A549 (cell line): ENCODE results near the gene FAM120C.

Experiments used
- CHD2 ChIP-seq: fragments of 150-350 bp; IDR thresholded peaks from 2 replicates; pipeline ENCODE4 v1.6.1; 2014; ENCODE audit warnings: low read length; ENCODE audit not compliant: partially characterized antibody
- EHMT2 ChIP-seq: fragments of 200-600 bp; sonication (generic); IDR thresholded peaks from 2 replicates; pipeline ENCODE4 v1.6.1; 2016; ENCODE audit warnings: antibody characterized with exemption, low read depth, mild to moderate bottlenecking, moderate library complexity
- POLR2A ChIP-seq: IDR thresholded peaks from 2 replicates; pipeline ENCODE4 v1.6.1; 2012; ENCODE audit warnings: mild to moderate bottlenecking, low read length
- REST ChIP-seq: fragments of 200-600 bp; sonication (generic); IDR thresholded peaks from 2 replicates; pipeline ENCODE4 v1.6.1; 2016; ENCODE audit warnings: antibody characterized with exemption, mild to moderate bottlenecking, moderate library complexity
- USF2 ChIP-seq: fragments of 450-650 bp; IDR thresholded peaks from 2 replicates; pipeline ENCODE4 v1.6.1; 2014; ENCODE audit warnings: antibody characterized with exemption
- TF ChIP-seq, protein P1 (sequence below): IDR thresholded peaks from 2 replicates; pipeline ENCODE4 v1.6.1; 2012
- TF ChIP-seq, protein P2 (sequence below): fragments of >200 bp; sonication (Bioruptor Twin); formaldehyde crosslinking; IDR thresholded peaks from 3 replicates; pipeline ENCODE4 v1.5.1; 2016
- TF ChIP-seq, protein P3 (sequence below): fragments of 150-350 bp; IDR thresholded peaks from 2 replicates; pipeline ENCODE4 v1.6.1; 2014; ENCODE audit warnings: low read depth, mild to moderate bottlenecking, low read length

GRCh38 chrX:54089191-54089590, 93.9 kb downstream of the FAM120C start:
- TF ChIP-seq REST (no peak), CHD2 (no peak), POLR2A (no peak), USF2 (no peak), EHMT2 (no peak)
- TF ChIP-seq, protein P1, sequence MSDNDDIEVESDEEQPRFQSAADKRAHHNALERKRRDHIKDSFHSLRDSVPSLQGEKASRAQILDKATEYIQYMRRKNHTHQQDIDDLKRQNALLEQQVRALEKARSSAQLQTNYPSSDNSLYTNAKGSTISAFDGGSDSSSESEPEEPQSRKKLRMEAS = no peak
- TF ChIP-seq, protein P2, sequence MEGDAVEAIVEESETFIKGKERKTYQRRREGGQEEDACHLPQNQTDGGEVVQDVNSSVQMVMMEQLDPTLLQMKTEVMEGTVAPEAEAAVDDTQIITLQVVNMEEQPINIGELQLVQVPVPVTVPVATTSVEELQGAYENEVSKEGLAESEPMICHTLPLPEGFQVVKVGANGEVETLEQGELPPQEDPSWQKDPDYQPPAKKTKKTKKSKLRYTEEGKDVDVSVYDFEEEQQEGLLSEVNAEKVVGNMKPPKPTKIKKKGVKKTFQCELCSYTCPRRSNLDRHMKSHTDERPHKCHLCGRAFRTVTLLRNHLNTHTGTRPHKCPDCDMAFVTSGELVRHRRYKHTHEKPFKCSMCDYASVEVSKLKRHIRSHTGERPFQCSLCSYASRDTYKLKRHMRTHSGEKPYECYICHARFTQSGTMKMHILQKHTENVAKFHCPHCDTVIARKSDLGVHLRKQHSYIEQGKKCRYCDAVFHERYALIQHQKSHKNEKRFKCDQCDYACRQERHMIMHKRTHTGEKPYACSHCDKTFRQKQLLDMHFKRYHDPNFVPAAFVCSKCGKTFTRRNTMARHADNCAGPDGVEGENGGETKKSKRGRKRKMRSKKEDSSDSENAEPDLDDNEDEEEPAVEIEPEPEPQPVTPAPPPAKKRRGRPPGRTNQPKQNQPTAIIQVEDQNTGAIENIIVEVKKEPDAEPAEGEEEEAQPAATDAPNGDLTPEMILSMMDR = no peak
- TF ChIP-seq, protein P3, sequence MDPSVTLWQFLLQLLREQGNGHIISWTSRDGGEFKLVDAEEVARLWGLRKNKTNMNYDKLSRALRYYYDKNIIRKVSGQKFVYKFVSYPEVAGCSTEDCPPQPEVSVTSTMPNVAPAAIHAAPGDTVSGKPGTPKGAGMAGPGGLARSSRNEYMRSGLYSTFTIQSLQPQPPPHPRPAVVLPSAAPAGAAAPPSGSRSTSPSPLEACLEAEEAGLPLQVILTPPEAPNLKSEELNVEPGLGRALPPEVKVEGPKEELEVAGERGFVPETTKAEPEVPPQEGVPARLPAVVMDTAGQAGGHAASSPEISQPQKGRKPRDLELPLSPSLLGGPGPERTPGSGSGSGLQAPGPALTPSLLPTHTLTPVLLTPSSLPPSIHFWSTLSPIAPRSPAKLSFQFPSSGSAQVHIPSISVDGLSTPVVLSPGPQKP = no peak
